BLaER1 (cell line): ENCODE results near the gene HES4.

ENCODE experiments used
- H3K27ac ChIP-seq: shearing (Covaris generic); formaldehyde crosslinking; 2 replicates; pipeline ENCODE4 v1.8.1; 2022
- H3K27me3 ChIP-seq: shearing (Covaris generic); formaldehyde crosslinking; 2 replicates; pipeline ENCODE4 v1.8.1; 2022
- H3K36me3 ChIP-seq: shearing (Covaris generic); formaldehyde crosslinking; 2 replicates; pipeline ENCODE4 v1.8.1; 2022
- H3K4me1 ChIP-seq: shearing (Covaris generic); formaldehyde crosslinking; 2 replicates; pipeline ENCODE4 v1.8.1; 2022
- H3K4me2 ChIP-seq: shearing (Covaris generic); formaldehyde crosslinking; 2 replicates; pipeline ENCODE4 v1.8.1; 2022
- H3K4me3 ChIP-seq: shearing (Covaris generic); formaldehyde crosslinking; 2 replicates; pipeline ENCODE4 v1.8.1; 2022
- H3K9ac ChIP-seq: shearing (Covaris generic); formaldehyde crosslinking; 2 replicates; pipeline ENCODE4 v1.8.1; 2022
- H3K9me3 ChIP-seq: shearing (Covaris generic); formaldehyde crosslinking; 2 replicates; pipeline ENCODE4 v1.8.1; 2022
- H4K20me1 ChIP-seq: shearing (Covaris generic); formaldehyde crosslinking; 2 replicates; pipeline ENCODE4 v1.8.1; 2022
- Cebpa-rat ChIP-seq: shearing (Covaris generic); IDR thresholded peaks from 2 replicates; pipeline ENCODE4 v1.8.1; 2022

Gene HES4

GRCh38 chr1:1006305-1007159 lies 6.6 kb upstream of the HES4 start:
- H3K27ac ChIP-seq: 0 out of 2 replicates have a peak overlapping the region, but pooled peaks have one; percentile 68
- peaks cover 43% of the 10 kb centered on the region for H3K4me1 ChIP-seq
- H3K4me2 ChIP-seq: no peak overlapping the region
- H4K20me1 ChIP-seq: peaks cover 21% of the 10 kb centered on the region; the same call in 1 of the 2 replicates
- no peak overlapping the region for H3K4me3 ChIP-seq
- peaks cover 30% of the 10 kb centered on the region for H3K27me3 ChIP-seq
- H3K9me3 ChIP-seq: peaks cover 4% of the 10 kb centered on the region; the same call in 1 of the 2 replicates
- H3K36me3 ChIP-seq: no peaks in the 10 kb centered on the region
- TF ChIP-seq Cebpa-rat: no peak
- no peak overlapping the region for H3K9ac ChIP-seq

GRCh38 chr1:1005774-1006304 lies 5.9 kb upstream of the HES4 start:
- Histone ChIP-seq H3K9me3 (peaks cover 4% of the 10 kb centered on the region; the same call in 1 of the 2 replicates), H4K20me1 (peaks cover 26% of the 10 kb centered on the region; the same call in 1 of the 2 replicates), H3K4me3 (no peak overlapping the region), H3K4me2 (peak overlapping the region; percentile 88), H3K4me1 (peaks cover 50% of the 10 kb centered on the region), H3K9ac (no peak overlapping the region), H3K27ac (peak overlapping the region; percentile 68; the same call in 1 of the 2 replicates), H3K36me3 (no peaks in the 10 kb centered on the region), H3K27me3 (peaks cover 37% of the 10 kb centered on the region)
- TF ChIP-seq Cebpa-rat: no peak

DNA sequence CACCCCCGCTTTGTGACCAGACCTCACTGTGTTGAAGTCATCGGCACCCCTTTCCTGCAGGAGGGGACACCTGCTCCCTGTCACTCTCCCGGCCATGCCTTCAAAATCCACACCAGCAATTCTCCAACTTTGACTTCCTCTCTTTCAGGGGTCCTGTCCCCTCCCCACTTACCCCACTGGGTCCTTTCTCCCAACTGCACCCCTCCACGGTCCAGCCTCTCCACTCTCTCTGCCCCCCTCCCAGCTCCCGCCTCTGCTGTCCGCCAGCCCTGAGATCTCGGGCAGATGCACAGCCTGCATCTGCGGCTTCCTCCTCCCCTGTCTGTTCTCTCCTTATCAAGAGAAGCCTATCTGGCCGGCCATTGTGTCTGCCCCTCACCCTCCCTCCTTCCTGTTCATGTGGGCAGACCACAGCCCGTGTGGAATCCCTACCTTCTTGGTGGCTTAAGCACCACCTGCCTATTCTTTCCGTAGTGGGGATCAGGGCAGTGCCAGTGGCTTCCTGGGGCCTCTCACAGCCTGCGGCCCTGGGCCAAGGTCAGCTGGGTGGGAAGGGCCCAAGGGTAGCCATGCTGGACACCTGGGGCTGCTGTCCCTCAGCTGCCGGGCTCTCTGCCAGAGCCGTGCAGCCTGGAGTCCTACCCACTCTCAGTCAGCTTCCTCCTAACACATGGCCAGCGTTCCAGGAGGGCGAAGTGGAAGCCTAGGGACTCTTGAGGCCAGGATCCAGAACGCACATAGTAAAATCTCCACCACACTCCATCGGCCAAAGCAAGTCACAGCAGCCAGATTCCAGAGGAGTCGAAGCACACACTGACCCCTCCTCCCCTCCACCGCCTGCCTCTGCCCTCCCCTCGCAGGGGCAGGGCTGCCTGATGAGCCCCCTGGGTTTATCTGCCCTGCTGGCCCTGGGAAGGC lies 5.1 kb upstream of the HES4 start:
- Histone ChIP-seq H3K4me1 (peaks cover 58% of the 10 kb centered on the region), H3K4me2 (peak overlapping the region; percentile 88), H3K36me3 (no peaks in the 10 kb centered on the region), H4K20me1 (peaks cover 33% of the 10 kb centered on the region), H3K27me3 (peaks cover 45% of the 10 kb centered on the region), H3K9me3 (peaks cover 4% of the 10 kb centered on the region; the same call in 1 of the 2 replicates), H3K9ac (peak overlapping the region; percentile 49; the same call in 1 of the 2 replicates), H3K4me3 (0 out of 2 replicates have a peak overlapping the region, but pooled peaks have one; percentile 7), H3K27ac (peak overlapping the region; percentile 68)
- TF ChIP-seq Cebpa-rat: no peak

DNA sequence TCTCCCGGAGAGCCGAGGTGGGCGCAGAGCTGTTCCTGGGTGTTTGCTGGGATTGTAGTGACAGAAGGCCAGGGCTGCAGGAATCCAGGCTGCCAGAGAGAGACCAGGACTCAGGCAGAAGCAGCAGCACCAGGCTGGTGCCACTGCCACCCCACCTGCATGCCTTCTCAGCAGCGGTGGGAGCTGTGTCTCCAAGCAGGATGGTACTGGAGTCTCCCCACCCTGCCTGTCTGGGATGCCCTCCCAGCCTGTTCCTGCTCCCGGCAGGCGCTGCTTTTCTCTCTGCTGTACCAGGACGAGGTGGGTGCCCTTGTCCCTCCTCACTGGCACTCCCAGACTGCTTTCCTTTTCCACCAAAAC lies 4.5 kb upstream of the HES4 start:
- Histone ChIP-seq H3K9ac (0 out of 2 replicates have a peak overlapping the region, but pooled peaks have one; percentile 49), H3K4me2 (peak overlapping the region; percentile 88), H3K9me3 (no peaks in the 10 kb centered on the region), H4K20me1 (peaks cover 39% of the 10 kb centered on the region), H3K4me3 (no peak overlapping the region), H3K36me3 (no peaks in the 10 kb centered on the region), H3K4me1 (peaks cover 64% of the 10 kb centered on the region), H3K27me3 (peaks cover 52% of the 10 kb centered on the region), H3K27ac (peak overlapping the region; percentile 68)
- TF ChIP-seq Cebpa-rat: no peak

DNA sequence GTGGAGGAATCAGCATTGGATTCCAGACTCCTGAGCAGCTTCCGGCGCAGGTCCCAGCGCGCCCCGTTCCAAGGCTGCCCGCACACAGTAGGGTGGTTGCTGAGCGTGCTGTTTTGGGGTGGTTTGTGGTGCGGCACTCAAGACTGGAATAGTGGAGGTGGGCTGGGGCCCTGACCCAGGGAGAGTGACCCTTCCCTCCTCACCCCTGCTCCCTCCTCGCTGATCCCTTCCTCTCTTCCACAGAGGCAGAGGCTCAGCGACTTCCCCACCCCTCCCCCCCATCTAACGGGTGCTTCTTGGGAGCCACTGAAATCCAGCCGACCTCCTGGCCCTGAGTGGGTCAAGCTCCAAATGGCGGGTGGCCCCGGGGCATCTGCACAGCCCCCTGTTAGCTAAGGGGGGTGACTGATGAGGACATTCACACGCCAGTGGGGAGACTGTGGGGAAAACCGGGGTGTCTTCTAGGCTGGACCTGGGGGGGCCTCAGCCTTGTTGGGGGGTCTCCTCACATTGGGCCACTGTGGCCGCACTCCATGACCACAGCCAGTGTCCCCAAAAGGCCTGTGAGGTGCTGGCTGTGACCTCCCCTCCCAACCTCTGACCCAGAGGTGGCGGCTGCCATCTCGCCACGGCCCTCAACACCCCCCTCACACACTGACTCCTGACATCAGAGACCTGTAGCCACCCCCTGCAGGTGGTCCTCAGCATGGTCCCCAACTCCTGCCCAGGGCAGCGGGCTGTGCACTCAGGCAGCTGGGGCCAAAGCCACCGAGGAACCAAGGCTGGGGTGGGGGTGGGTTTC lies 3.9 kb upstream of the HES4 start:
- H3K4me3 ChIP-seq: no peak overlapping the region
- no peaks in the 10 kb centered on the region for H3K9me3 ChIP-seq
- H4K20me1 ChIP-seq: peaks cover 45% of the 10 kb centered on the region
- H3K4me1 ChIP-seq: peaks cover 70% of the 10 kb centered on the region
- peaks cover 58% of the 10 kb centered on the region for H3K27me3 ChIP-seq
- H3K36me3 ChIP-seq: no peaks in the 10 kb centered on the region
- 0 out of 2 replicates have a peak overlapping the region, but pooled peaks have one; percentile 49 for H3K9ac ChIP-seq
- H3K4me2 ChIP-seq: peak overlapping the region; percentile 88
- H3K27ac ChIP-seq: no peak overlapping the region
- TF ChIP-seq Cebpa-rat: no peak

DNA sequence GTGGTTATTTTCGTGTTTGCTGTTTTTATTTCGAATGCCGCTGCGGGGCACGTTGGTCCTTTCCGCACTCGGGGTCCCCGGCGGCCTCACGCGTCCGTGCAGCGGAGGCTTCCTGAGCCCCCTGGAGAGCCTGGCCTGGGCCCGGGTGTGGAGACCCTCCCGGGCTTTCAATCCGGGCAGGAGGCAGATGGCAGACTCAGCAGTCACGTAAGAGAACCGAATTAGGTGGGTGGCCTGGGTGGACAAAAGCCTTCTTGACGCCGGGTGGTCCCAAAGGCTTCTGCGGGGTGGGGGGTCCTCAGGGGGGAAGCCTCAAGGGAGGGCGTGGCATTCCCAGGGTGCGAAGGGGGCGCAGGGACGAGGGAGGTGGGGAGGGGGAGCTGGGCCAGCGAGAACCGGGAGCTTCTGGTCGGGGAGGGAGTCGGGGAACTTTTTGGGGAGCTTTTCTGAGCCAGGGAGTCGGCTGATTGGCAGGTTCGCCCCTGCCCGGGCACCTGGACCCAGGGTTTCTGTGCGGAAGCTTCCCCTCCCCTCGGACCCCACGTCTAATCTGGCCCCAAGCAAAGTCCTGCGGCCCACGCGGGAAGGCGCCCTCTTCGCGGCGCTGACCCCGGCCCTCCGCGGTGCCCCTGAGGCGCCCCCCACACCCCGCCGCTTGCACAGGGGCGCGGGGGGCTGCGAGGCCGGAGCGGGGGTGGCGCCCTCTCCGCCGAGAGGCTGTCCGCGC lies 1.3 kb upstream of the HES4 start:
- Histone ChIP-seq H3K4me3 (peak overlapping the region; percentile 70), H3K9ac (peak overlapping the region; percentile 65; the same call in 1 of the 2 replicates), H3K4me1 (peaks cover 83% of the 10 kb centered on the region), H3K9me3 (no peaks in the 10 kb centered on the region), H3K4me2 (peak overlapping the region; percentile 88), H3K27me3 (peaks cover 84% of the 10 kb centered on the region), H3K36me3 (no peaks in the 10 kb centered on the region), H3K27ac (peak overlapping the region; percentile 55; the same call in 1 of the 2 replicates), H4K20me1 (peaks cover 65% of the 10 kb centered on the region)
- TF ChIP-seq Cebpa-rat: no peak; the same call in 1 of the 2 replicates

DNA sequence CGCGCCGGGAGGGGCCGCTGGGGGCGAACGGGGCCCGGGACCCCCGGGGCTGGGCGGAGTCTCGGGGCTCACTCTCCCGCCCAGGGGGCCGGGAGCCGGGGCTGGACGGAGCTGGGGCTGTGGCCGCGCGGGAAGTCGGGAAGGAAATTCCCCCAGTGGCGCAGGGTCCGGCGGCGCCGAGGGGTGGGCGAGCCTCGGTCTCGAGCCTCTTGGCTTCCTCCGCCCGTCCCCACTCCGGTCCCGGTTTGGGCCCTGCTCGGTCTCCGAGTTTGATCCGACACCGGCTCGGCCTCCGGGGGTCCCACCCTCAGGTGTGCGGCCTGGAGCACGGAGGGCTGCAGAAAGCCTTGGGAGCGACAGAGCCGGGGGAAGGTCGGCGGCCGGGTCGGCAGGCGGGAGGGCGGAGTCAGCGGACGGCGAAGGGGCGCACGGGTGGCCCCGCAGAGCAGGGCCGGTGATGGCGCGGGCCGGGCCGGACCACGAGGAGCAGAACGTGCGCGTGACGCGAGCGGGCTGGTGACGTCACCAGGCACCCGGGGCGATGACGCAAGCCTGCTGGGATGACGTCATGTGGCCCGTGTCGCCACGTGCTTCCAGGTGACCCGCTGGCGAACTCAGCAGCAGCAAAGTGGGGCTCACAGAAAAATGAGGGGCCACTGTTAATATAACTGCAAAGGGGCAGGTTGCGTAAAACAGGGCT lies 610 bp upstream of the HES4 start:
- H3K4me3 ChIP-seq: peak overlapping the region; percentile 70
- no peaks in the 10 kb centered on the region for H3K9me3 ChIP-seq
- H4K20me1 ChIP-seq: peaks cover 65% of the 10 kb centered on the region
- peak overlapping the region; percentile 88 for H3K4me2 ChIP-seq
- H3K4me1 ChIP-seq: peaks cover 76% of the 10 kb centered on the region
- H3K9ac ChIP-seq: peak overlapping the region; percentile 65
- peaks cover 91% of the 10 kb centered on the region for H3K27me3 ChIP-seq
- peak overlapping the region; percentile 55; the same call in 1 of the 2 replicates for H3K27ac ChIP-seq
- no peaks in the 10 kb centered on the region for H3K36me3 ChIP-seq
- TF ChIP-seq Cebpa-rat: peak; percentile 66
